ENCODE measurements around the gene MCM7. TPM values are rescaled to one million over a fixed set of nuclear protein-coding genes. Genes with fewer than 3 reads are reported as not detected.
A peak's percentile ranks its signal among the peaks of the same experiment; 100 is the strongest.

Gene MCM7
- total RNA-seq, 1 donor, result 28.6 TPM

GRCh38 chr7:100088095-100088620 lies 13.0 kb downstream of the MCM7 start:
- Histone ChIP-seq H3K4me1 (ENCODE audit: insufficient read depth, low read length) (peaks cover 31% of the 10 kb centered on the region), H3K4me3 (ENCODE audit: insufficient read depth, low read length) (peak overlapping the region; percentile 92), H3K27me3 (ENCODE audit: insufficient read depth, low read length) (no peaks in the 10 kb centered on the region), H3K36me3 (ENCODE audit: insufficient read depth, low read length) (peaks cover 30% of the 10 kb centered on the region), H3K27ac (ENCODE audit: low read depth, low read length) (peak overlapping the region; percentile 84), H3K4me2 (ENCODE audit: insufficient read depth, low read length) (peak overlapping the region; percentile 86), H3K79me2 (ENCODE audit: insufficient read depth, low read length) (peaks cover 32% of the 10 kb centered on the region), H3K9me3 (ENCODE audit: low read depth, low read length) (no peaks in the 10 kb centered on the region), H2AFZ (ENCODE audit: low read length) (peak overlapping the region; percentile 79), H4K20me1 (ENCODE audit: insufficient read depth, low read length) (no peaks in the 10 kb centered on the region)
- no peak for DNase-seq (ENCODE audit: insufficient read length, low spot score, missing footprints)
- TF ChIP-seq CTCF (IDR thresholded peaks at IDR 0.05; ENCODE audit: extremely low read depth, low read depth, low read length), result no peak

- Histone ChIP-seq H3K36me3 (ENCODE audit: insufficient read depth, low read length) (peaks cover 20% of the 10 kb centered on the region), H4K20me1 (ENCODE audit: insufficient read depth, low read length) (no peaks in the 10 kb centered on the region), H3K79me2 (ENCODE audit: insufficient read depth, low read length) (peaks cover 28% of the 10 kb centered on the region), H3K9me3 (ENCODE audit: low read depth, low read length) (no peaks in the 10 kb centered on the region), H3K4me2 (ENCODE audit: insufficient read depth, low read length) (peak overlapping the region; percentile 65), H2AFZ (ENCODE audit: low read length) (peak overlapping the region; percentile 61), H3K27ac (ENCODE audit: low read depth, low read length) (peak overlapping the region; percentile 84), H3K4me1 (ENCODE audit: insufficient read depth, low read length) (peaks cover 33% of the 10 kb centered on the region), H3K27me3 (ENCODE audit: insufficient read depth, low read length) (no peaks in the 10 kb centered on the region), H3K4me3 (ENCODE audit: insufficient read depth, low read length) (no peak overlapping the region)
- TF ChIP-seq CTCF (IDR thresholded peaks at IDR 0.05; ENCODE audit: extremely low read depth, low read depth, low read length), result no peak
- DNase-seq (ENCODE audit: insufficient read length, low spot score, missing footprints), result peak; percentile 92
These were observed 14.0 kb downstream of the MCM7 start for GRCh38 chr7:100087055-100087750.

GRCh38 chr7:100085515-100085914 lies 15.7 kb downstream of the MCM7 start:
- Histone ChIP-seq H3K9me3 (ENCODE audit: low read depth, low read length) (no peaks in the 10 kb centered on the region), H3K4me3 (ENCODE audit: insufficient read depth, low read length) (no peak overlapping the region), H3K36me3 (ENCODE audit: insufficient read depth, low read length) (peaks cover 4% of the 10 kb centered on the region), H4K20me1 (ENCODE audit: insufficient read depth, low read length) (peaks cover 2% of the 10 kb centered on the region), H3K79me2 (ENCODE audit: insufficient read depth, low read length) (peaks cover 25% of the 10 kb centered on the region), H3K27ac (ENCODE audit: low read depth, low read length) (no peak overlapping the region), H3K4me2 (ENCODE audit: insufficient read depth, low read length) (no peak overlapping the region), H3K27me3 (ENCODE audit: insufficient read depth, low read length) (no peaks in the 10 kb centered on the region), H3K4me1 (ENCODE audit: insufficient read depth, low read length) (peaks cover 40% of the 10 kb centered on the region), H2AFZ (ENCODE audit: low read length) (no peak overlapping the region)
- DNase-seq (ENCODE audit: insufficient read length, low spot score, missing footprints), result no peak
- no peak for TF ChIP-seq CTCF (IDR thresholded peaks at IDR 0.05; ENCODE audit: extremely low read depth, low read depth, low read length)

- Histone ChIP-seq H4K20me1 (ENCODE audit: insufficient read depth, low read length) (peaks cover 19% of the 10 kb centered on the region), H3K4me2 (ENCODE audit: insufficient read depth, low read length) (peak overlapping the region; percentile 71), H2AFZ (ENCODE audit: low read length) (no peak overlapping the region), H3K27ac (ENCODE audit: low read depth, low read length) (no peak overlapping the region), H3K4me1 (ENCODE audit: insufficient read depth, low read length) (peaks cover 30% of the 10 kb centered on the region), H3K27me3 (ENCODE audit: insufficient read depth, low read length) (no peaks in the 10 kb centered on the region), H3K79me2 (ENCODE audit: insufficient read depth, low read length) (peaks cover 36% of the 10 kb centered on the region), H3K9me3 (ENCODE audit: low read depth, low read length) (no peaks in the 10 kb centered on the region), H3K4me3 (ENCODE audit: insufficient read depth, low read length) (no peak overlapping the region), H3K36me3 (ENCODE audit: insufficient read depth, low read length) (peaks cover 15% of the 10 kb centered on the region)
- TF ChIP-seq CTCF (IDR thresholded peaks at IDR 0.05; ENCODE audit: extremely low read depth, low read depth, low read length), result no peak
- DNase-seq (ENCODE audit: insufficient read length, low spot score, missing footprints), result no peak
These were observed 18.2 kb downstream of the MCM7 start for GRCh38 chr7:100082978-100083377.
